Prostate gland (tissue), 2 donors: ENCODE results near the gene CXorf66.
"Not testable (repeated sequence)": the region's sequence is repeated elsewhere in the genome, so short reads cannot be mapped to it uniquely, and the experiment has no call there.

ENCODE experiments used
- CTCF ChIP-seq, 4 experiments: fragments of 200-600 bp in 2 of 4; fragments of 450-650 bp in 2 of 4; sonication (generic) in 2 of 4; IDR thresholded peaks; 1 replicate in 3 of 4; 2 replicates in 1 of 4; pipeline ENCODE4 v1.5.1; 2016 to 2019; ENCODE audit warnings: antibody characterized with exemption in 4 of 4, mild to moderate bottlenecking in 2 of 4, moderate library complexity in 2 of 4
- POLR2A ChIP-seq: fragments of 450-650 bp; IDR thresholded peaks from one replicate; pipeline ENCODE4 v1.6.1; 2016; ENCODE audit warnings: antibody characterized with exemption, mild to moderate bottlenecking
- POLR2AphosphoS5 ChIP-seq: sonication (generic); formaldehyde crosslinking; IDR thresholded peaks from one replicate; pipeline ENCODE4 v1.6.1; 2017; ENCODE audit warnings: antibody characterized with exemption

GRCh38 chrX:139961091-139961490 is 4.2 kb downstream of the CXorf66 start:
- not testable (repeated sequence) for TF ChIP-seq CTCF (IDR thresholded peaks at IDR 0.05); POLR2A; POLR2AphosphoS5
